ENCODE data around the gene RWDD1. TPM values are rescaled to one million over a fixed set of nuclear protein-coding genes. Genes with fewer than 3 reads are reported as not detected.
"Not testable (repeated sequence)": the region's sequence is repeated elsewhere in the genome, so short reads cannot be mapped to it uniquely, and the experiment has no call there.

The RWDD1 gene
- total RNA-seq, 4 donors from 2014 or later = 28.2 to 44.7 (median 40.2) TPM

DNA sequence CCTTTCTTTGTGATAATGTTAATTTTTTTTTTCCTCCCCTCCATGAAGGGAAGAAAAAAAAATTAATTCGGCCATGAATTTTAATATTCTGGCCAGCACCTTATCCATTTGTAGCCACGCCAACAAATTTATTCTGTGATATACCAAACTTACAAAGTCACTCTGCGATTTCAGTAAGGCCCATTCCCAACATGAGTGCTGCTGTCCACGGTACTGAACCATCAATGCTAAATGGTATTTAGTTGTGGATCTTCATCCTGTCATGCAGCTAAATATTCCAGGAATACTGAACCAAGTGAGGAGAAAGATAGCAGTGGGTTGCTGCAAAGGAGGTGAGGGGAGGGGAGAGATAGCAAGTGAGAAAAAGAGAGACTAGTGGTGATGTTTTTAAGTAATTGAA is 25.5 kb downstream of the RWDD1 start:
- TF ChIP-seq, protein P1, sequence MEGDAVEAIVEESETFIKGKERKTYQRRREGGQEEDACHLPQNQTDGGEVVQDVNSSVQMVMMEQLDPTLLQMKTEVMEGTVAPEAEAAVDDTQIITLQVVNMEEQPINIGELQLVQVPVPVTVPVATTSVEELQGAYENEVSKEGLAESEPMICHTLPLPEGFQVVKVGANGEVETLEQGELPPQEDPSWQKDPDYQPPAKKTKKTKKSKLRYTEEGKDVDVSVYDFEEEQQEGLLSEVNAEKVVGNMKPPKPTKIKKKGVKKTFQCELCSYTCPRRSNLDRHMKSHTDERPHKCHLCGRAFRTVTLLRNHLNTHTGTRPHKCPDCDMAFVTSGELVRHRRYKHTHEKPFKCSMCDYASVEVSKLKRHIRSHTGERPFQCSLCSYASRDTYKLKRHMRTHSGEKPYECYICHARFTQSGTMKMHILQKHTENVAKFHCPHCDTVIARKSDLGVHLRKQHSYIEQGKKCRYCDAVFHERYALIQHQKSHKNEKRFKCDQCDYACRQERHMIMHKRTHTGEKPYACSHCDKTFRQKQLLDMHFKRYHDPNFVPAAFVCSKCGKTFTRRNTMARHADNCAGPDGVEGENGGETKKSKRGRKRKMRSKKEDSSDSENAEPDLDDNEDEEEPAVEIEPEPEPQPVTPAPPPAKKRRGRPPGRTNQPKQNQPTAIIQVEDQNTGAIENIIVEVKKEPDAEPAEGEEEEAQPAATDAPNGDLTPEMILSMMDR (IDR thresholded peaks at IDR 0.05) = no peak
- ATAC-seq (ENCODE audit: low FRiP score) (no peak), DNase-seq (ENCODE audit: low spot score) (no peak)

GRCh38 chr6:116603916-116604315 is 32.6 kb downstream of the RWDD1 start:
- not testable (repeated sequence) for DNase-seq (ENCODE audit: low spot score); ATAC-seq (ENCODE audit: low FRiP score)

GRCh38 chr6:116604868-116605267 is 33.6 kb downstream of the RWDD1 start:
- not testable (repeated sequence) for ATAC-seq (ENCODE audit: low FRiP score); DNase-seq (ENCODE audit: low spot score)

DNA sequence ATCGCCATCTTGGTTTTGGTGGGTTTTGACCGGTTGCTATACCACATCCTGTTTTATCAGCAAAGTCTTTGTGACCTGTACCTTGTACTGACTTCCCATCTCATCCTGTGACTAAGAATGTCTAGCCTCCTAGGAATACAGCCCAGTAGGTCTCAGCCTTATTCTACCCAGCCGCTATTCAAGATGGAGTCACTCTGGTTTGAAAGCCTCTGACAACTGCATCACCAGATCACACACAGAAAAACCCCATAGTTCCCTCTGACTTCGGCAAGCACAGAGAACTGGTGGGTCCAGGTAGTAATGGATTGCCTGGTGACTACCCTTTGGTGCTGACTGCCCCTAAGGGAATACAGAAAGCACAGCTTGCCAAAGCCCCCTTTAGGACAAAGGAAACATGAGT is 34.6 kb downstream of the RWDD1 start:
- TF ChIP-seq, protein P1 (IDR thresholded peaks at IDR 0.05) = no peak
- no peak for DNase-seq (ENCODE audit: low spot score)
- ATAC-seq (ENCODE audit: low FRiP score) = no peak

DNA sequence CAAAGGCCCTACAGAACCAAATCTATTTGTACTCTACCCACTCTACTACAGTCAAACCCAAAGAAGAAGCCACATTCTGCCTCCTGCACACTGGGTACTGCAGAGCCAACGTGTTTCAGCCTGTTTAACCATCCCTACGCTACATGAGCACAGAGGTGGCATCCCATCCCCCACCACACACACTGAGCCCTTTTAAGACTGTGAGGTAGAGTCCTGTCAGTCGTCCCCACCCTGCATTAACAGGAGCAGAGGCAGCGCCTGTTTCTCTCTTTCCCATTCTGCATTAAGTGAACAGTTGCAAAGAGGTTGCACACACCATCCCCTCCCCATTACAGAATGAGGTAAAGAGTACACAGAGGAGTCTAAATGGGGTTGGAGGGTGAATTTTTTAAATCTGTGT is 39.8 kb downstream of the RWDD1 start:
- ATAC-seq (ENCODE audit: low FRiP score) = no peak
- TF ChIP-seq, protein P1 (IDR thresholded peaks at IDR 0.05) = no peak
- no peak for DNase-seq (ENCODE audit: low spot score)

DNA sequence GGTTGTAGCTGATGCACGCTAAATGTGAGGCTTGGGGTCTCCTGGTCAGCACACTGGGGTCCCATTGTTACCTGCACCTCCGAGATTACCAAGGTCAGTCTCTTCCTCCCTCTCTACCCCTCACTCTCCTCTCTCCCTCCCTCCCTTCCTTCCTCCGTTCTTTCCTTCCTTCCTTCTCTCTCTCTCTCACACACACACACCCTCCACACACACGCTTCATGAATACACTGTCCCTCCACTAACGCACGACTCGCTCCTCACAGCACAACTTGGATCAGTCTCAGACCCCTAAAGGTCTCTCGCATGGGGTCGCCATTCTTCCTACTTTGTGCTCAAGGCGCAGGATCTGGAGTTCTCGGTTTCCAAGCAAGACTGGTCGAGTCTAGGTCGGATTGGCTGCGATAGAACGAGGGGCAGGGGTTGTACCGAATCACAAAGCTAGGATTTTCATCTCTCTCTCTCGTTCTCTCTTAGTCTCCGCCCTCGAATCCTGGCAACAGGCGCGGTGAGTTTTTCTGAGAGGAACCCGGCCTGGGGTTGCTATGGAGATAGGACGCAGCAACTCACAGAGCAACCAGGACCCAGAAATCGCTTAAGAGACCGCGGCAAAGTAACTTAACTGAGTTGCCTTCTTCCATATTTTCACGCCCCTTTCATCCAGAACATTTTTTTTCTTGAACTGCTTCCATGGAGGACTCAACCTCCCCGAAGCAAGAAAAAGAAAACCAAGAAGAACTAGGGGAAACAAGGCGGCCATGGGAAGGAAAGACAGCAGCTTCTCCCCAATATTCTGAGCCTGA is 44.8 kb downstream of the RWDD1 start, which contains the start of gene RSPH4A:
Gene RSPH4A, plus strand, starts transcription at position 543 of the 800 bp plus-strand sequence. Its CDS starts 145 bp downstream, at position 688.
- TF ChIP-seq, protein P1 (IDR thresholded peaks at IDR 0.05) = no peak
- ATAC-seq (ENCODE audit: low FRiP score) = peak; percentile 100
- DNase-seq (ENCODE audit: low spot score) = peak; percentile 82

DNA sequence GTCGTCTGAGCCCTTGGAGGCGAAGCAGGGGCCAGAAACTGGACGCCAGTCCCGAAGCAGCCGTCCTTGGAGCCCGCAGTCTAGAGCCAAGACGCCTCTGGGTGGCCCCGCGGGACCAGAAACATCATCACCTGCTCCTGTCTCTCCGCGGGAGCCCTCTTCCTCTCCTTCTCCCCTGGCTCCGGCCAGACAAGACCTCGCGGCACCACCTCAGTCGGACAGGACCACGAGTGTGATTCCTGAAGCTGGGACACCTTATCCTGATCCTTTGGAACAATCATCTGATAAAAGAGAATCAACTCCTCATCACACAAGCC is 45.4 kb downstream of the RWDD1 start:
- peak; percentile 34 for ATAC-seq (ENCODE audit: low FRiP score)
- TF ChIP-seq, protein P1 (IDR thresholded peaks at IDR 0.05) = no peak
- DNase-seq (ENCODE audit: low spot score) = no peak

GRCh38 chr6:116624036-116624805 is 52.9 kb downstream of the RWDD1 start:
- TF ChIP-seq, protein P1 (IDR thresholded peaks at IDR 0.05) = no peak
- no peak for ATAC-seq (ENCODE audit: low FRiP score)
- DNase-seq (ENCODE audit: low spot score) = no peak

Measured in omental fat pad (tissue), 4 donors.